HG02970 (cell line): ENCODE measurements around the gene CCDC178.

Experiments
- ATAC-seq: cut with Tn5 transposase; IDR thresholded peaks from one replicate; pipeline ENCODE4 v1.9.1; 2021; ENCODE audit warnings: mild to moderate bottlenecking, moderate library complexity, moderate number of reproducible peaks; ENCODE audit not compliant: unreplicated experiment, low FRiP score

The CCDC178 gene

GRCh38 chr18:32891797-32892196 lies 548.7 kb downstream of the CCDC178 start:
- ATAC-seq, result no peak

- ATAC-seq, result peak; percentile 66
Measured at GRCh38 chr18:32891130-32891529, 549.4 kb downstream of the CCDC178 start.

- no peak for ATAC-seq
Measured at GRCh38 chr18:32889615-32890593, 550.6 kb downstream of the CCDC178 start.

- no peak for ATAC-seq
Measured at GRCh38 chr18:32888306-32888705, 552.2 kb downstream of the CCDC178 start.
